ENCODE data around the gene SSR2. TPM values are rescaled to one million over a fixed set of nuclear protein-coding genes. Genes with fewer than 3 reads are reported as not detected.

SSR2 gene
- total and polyA plus RNA-seq, 2 experiments from 2014 or later, result 136 to 291 TPM

DNA sequence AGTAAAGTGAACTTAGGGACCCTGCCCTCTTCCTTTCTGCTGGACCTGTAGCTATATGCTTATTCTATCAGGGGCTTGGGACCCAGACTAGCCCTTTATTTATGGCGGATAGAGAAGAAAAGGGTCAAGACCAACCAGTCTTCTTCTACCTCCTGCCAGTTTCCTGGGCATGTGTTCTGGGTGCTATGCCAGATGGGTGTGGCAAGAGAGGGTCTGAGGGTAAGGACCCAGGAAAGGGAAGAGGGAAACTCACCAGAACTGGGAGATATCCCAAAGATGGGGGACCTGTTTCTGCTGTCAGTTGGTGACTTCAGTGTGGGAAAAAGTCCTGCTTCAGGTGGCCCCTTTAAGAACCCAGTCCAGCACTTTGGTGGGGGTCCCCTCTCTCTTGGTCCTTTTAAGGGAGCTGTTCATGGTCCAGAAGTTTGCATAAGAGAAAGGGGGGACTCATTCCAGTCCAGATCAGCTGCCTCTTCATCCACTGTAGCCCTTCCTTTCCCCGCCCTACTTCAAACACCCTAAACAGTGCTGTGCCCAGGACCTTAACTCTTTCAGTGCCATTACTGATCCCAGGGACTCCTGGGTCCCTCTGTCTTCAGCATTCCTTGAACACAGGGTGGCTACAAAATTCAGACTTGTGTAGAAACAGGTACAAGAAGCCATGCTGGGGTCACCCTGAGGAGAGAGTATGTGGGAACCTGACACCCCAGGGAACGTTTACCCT, 18.4 kb downstream of the SSR2 start (continued):
- TF ChIP-seq, protein P1, sequence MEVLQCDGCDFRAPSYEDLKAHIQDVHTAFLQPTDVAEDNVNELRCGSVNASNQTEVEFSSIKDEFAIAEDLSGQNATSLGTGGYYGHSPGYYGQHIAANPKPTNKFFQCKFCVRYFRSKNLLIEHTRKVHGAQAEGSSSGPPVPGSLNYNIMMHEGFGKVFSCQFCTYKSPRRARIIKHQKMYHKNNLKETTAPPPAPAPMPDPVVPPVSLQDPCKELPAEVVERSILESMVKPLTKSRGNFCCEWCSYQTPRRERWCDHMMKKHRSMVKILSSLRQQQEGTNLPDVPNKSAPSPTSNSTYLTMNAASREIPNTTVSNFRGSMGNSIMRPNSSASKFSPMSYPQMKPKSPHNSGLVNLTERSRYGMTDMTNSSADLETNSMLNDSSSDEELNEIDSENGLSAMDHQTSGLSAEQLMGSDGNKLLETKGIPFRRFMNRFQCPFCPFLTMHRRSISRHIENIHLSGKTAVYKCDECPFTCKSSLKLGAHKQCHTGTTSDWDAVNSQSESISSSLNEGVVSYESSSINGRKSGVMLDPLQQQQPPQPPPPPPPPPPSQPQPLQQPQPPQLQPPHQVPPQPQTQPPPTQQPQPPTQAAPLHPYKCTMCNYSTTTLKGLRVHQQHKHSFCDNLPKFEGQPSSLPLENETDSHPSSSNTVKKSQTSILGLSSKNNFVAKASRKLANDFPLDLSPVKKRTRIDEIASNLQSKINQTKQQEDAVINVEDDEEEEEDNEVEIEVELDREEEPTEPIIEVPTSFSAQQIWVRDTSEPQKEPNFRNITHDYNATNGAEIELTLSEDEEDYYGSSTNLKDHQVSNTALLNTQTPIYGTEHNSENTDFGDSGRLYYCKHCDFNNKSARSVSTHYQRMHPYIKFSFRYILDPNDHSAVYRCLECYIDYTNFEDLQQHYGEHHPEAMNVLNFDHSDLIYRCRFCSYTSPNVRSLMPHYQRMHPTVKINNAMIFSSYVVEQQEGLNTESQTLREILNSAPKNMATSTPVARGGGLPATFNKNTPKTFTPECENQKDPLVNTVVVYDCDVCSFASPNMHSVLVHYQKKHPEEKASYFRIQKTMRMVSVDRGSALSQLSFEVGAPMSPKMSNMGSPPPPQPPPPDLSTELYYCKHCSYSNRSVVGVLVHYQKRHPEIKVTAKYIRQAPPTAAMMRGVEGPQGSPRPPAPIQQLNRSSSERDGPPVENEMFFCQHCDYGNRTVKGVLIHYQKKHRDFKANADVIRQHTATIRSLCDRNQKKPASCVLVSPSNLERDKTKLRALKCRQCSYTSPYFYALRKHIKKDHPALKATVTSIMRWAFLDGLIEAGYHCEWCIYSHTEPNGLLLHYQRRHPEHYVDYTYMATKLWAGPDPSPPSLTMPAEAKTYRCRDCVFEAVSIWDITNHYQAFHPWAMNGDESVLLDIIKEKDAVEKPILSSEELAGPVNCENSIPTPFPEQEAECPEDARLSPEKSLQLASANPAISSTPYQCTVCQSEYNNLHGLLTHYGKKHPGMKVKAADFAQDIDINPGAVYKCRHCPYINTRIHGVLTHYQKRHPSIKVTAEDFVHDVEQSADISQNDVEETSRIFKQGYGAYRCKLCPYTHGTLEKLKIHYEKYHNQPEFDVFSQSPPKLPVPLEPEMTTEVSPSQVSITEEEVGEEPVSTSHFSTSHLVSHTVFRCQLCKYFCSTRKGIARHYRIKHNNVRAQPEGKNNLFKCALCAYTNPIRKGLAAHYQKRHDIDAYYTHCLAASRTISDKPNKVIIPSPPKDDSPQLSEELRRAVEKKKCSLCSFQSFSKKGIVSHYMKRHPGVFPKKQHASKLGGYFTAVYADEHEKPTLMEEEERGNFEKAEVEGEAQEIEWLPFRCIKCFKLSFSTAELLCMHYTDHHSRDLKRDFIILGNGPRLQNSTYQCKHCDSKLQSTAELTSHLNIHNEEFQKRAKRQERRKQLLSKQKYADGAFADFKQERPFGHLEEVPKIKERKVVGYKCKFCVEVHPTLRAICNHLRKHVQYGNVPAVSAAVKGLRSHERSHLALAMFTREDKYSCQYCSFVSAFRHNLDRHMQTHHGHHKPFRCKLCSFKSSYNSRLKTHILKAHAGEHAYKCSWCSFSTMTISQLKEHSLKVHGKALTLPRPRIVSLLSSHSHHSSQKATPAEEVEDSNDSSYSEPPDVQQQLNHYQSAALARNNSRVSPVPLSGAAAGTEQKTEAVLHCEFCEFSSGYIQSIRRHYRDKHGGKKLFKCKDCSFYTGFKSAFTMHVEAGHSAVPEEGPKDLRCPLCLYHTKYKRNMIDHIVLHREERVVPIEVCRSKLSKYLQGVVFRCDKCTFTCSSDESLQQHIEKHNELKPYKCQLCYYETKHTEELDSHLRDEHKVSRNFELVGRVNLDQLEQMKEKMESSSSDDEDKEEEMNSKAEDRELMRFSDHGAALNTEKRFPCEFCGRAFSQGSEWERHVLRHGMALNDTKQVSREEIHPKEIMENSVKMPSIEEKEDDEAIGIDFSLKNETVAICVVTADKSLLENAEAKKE (CRISPR knock-in tag; IDR thresholded peaks at IDR 0.05), result no peak

DNA sequence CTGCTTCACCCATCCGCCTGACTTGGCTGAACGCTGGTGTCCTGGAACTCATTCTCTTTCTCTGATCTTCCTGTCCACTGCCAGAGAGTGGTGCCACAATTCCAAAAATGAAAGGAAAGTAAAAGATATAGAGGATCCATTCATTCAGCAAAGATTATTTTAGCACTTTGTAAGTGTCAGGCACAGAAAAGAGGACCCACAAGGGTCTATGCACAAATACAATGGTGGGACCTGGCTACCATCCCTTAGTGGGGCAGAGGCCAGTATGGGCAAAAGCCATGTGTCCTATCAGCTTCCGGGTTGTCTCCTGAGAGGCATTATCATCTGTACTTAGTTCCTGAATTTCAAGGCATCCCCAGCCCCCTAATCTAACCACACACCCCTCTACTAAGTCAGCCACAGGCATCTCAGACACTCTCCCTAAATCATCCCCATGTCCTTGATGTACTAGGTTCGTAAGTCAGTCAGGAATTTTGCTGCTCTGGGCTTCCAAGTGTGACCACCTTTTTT, 19.0 kb downstream of the SSR2 start:
- no peak overlapping the region for H3K4me3 ChIP-seq
- H4K20me1 ChIP-seq (replicated peaks; ENCODE audit: insufficient read depth), result no peaks in the 10 kb centered on the region
- ATAC-seq (no peak), DNase-seq (ENCODE audit: low spot score) (no peak)
- H3K36me3 ChIP-seq (ENCODE audit: insufficient read depth), result no peaks in the 10 kb centered on the region
- peaks cover 4% of the 10 kb centered on the region for H3K4me1 Mint-ChIP-seq
- H3F3A ChIP-seq (replicated peaks; ENCODE audit: low read depth), result no peaks in the 10 kb centered on the region
- H3K27ac Mint-ChIP-seq, result no peak overlapping the region
- H2AFZ ChIP-seq, result no peak overlapping the region
- H3K79me2 ChIP-seq (replicated peaks; ENCODE audit: insufficient read depth), result no peaks in the 10 kb centered on the region
- no peak overlapping the region for H3K27ac ChIP-seq (ENCODE audit: low read depth)
- no peaks in the 10 kb centered on the region for H3K4me1 ChIP-seq (ENCODE audit: insufficient read depth)
- no peaks in the 10 kb centered on the region for H3K36me3 Mint-ChIP-seq (ENCODE audit: low read depth)
- no peaks in the 10 kb centered on the region for H3K9me3 Mint-ChIP-seq
- no peak overlapping the region for H3K4me3 Mint-ChIP-seq
- H3K4me2 ChIP-seq, result no peak overlapping the region
- H3K27me3 Mint-ChIP-seq (ENCODE audit: insufficient read depth, low read depth, poor library complexity), result peaks cover 3% of the 10 kb centered on the region
- no peaks in the 10 kb centered on the region for H3K27me3 ChIP-seq (ENCODE audit: insufficient read depth)
- H3K9me2 ChIP-seq (ENCODE audit: insufficient read depth), result no peaks in the 10 kb centered on the region
- TF ChIP-seq ZNF331 (CRISPR knock-in tag; IDR thresholded peaks at IDR 0.05; ENCODE audit: low read depth) (no peak), EZH2phosphoT487 (IDR thresholded peaks at IDR 0.05; ENCODE audit: unreplicated experiment) (no peak), EZH2 (IDR thresholded peaks at IDR 0.05; ENCODE audit: low read depth, unreplicated experiment) (no peak), POLR2AphosphoS5 (IDR thresholded peaks at IDR 0.05; ENCODE audit: low read depth) (no peak), JUNB (IDR thresholded peaks at IDR 0.05; ENCODE audit: unreplicated experiment) (no peak), NANOG (IDR thresholded peaks at IDR 0.05; ENCODE audit: borderline replicate concordance) (no peak), ZNF114 (CRISPR knock-in tag; IDR thresholded peaks at IDR 0.05) (no peak)
- TF ChIP-seq, protein P2, sequence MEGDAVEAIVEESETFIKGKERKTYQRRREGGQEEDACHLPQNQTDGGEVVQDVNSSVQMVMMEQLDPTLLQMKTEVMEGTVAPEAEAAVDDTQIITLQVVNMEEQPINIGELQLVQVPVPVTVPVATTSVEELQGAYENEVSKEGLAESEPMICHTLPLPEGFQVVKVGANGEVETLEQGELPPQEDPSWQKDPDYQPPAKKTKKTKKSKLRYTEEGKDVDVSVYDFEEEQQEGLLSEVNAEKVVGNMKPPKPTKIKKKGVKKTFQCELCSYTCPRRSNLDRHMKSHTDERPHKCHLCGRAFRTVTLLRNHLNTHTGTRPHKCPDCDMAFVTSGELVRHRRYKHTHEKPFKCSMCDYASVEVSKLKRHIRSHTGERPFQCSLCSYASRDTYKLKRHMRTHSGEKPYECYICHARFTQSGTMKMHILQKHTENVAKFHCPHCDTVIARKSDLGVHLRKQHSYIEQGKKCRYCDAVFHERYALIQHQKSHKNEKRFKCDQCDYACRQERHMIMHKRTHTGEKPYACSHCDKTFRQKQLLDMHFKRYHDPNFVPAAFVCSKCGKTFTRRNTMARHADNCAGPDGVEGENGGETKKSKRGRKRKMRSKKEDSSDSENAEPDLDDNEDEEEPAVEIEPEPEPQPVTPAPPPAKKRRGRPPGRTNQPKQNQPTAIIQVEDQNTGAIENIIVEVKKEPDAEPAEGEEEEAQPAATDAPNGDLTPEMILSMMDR (conservative IDR thresholded peaks at IDR 0.05; ENCODE audit: low read depth in 2 of 2), result no peak
- TF ChIP-seq, protein P3, sequence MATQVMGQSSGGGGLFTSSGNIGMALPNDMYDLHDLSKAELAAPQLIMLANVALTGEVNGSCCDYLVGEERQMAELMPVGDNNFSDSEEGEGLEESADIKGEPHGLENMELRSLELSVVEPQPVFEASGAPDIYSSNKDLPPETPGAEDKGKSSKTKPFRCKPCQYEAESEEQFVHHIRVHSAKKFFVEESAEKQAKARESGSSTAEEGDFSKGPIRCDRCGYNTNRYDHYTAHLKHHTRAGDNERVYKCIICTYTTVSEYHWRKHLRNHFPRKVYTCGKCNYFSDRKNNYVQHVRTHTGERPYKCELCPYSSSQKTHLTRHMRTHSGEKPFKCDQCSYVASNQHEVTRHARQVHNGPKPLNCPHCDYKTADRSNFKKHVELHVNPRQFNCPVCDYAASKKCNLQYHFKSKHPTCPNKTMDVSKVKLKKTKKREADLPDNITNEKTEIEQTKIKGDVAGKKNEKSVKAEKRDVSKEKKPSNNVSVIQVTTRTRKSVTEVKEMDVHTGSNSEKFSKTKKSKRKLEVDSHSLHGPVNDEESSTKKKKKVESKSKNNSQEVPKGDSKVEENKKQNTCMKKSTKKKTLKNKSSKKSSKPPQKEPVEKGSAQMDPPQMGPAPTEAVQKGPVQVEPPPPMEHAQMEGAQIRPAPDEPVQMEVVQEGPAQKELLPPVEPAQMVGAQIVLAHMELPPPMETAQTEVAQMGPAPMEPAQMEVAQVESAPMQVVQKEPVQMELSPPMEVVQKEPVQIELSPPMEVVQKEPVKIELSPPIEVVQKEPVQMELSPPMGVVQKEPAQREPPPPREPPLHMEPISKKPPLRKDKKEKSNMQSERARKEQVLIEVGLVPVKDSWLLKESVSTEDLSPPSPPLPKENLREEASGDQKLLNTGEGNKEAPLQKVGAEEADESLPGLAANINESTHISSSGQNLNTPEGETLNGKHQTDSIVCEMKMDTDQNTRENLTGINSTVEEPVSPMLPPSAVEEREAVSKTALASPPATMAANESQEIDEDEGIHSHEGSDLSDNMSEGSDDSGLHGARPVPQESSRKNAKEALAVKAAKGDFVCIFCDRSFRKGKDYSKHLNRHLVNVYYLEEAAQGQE (IDR thresholded peaks at IDR 0.05; ENCODE audit: unreplicated experiment), result no peak
